Measurements from ENCODE around the gene PALLD. TPM values are rescaled to one million over a fixed set of nuclear protein-coding genes. Genes with fewer than 3 reads are reported as not detected.

The PALLD gene
- total RNA-seq, 1 donor from 2014 or later: 45.6 TPM

DNA sequence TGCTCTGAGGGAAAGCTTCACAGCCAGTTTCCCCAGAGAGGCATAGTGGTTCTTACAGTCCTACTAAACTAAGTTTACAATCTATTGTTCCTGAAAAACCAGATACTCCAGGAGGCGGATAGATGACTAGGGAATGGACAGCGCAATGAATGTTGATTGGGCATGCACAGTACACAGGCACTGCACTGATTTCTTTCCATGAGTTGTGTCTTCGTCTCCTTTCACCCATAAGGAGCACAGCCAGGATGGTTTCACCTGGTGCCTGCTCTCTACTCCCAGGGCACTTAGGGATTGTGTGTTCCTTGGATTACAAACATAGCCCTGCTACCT, 144.9 kb downstream of the PALLD start:
- TF ChIP-seq, protein P1, sequence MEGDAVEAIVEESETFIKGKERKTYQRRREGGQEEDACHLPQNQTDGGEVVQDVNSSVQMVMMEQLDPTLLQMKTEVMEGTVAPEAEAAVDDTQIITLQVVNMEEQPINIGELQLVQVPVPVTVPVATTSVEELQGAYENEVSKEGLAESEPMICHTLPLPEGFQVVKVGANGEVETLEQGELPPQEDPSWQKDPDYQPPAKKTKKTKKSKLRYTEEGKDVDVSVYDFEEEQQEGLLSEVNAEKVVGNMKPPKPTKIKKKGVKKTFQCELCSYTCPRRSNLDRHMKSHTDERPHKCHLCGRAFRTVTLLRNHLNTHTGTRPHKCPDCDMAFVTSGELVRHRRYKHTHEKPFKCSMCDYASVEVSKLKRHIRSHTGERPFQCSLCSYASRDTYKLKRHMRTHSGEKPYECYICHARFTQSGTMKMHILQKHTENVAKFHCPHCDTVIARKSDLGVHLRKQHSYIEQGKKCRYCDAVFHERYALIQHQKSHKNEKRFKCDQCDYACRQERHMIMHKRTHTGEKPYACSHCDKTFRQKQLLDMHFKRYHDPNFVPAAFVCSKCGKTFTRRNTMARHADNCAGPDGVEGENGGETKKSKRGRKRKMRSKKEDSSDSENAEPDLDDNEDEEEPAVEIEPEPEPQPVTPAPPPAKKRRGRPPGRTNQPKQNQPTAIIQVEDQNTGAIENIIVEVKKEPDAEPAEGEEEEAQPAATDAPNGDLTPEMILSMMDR (conservative IDR thresholded peaks at IDR 0.05; ENCODE audit: low read depth, low read length): no peak

DNA sequence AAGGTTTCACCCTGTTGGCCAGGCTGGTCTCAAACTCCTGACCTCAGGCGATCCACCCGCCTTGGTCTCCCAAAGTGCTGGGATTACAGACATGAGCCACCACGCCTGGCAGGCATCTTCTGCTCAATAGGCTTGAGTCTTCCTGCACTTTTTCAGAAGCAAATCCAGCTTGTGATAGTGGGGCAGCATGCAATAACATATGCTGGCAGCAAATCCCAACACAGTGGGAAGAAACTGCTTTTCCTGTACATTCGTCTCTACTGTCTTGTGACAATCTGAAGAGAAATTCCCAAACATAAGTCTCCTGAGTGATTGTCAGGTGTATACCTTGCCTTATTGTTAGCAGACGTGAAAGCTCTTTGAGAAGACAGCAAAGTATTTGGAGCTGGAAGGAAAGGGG, 145.7 kb downstream of the PALLD start:
- TF ChIP-seq, protein P1 (conservative IDR thresholded peaks at IDR 0.05; ENCODE audit: low read depth, low read length): no peak

More for the DNA sequence above, 144.9 kb downstream of the PALLD start:
- DNase-seq (ENCODE audit: low read depth): no peak
- H3K4me3 ChIP-seq (ENCODE audit: low read depth, low read length): no peak overlapping the region

DNA sequence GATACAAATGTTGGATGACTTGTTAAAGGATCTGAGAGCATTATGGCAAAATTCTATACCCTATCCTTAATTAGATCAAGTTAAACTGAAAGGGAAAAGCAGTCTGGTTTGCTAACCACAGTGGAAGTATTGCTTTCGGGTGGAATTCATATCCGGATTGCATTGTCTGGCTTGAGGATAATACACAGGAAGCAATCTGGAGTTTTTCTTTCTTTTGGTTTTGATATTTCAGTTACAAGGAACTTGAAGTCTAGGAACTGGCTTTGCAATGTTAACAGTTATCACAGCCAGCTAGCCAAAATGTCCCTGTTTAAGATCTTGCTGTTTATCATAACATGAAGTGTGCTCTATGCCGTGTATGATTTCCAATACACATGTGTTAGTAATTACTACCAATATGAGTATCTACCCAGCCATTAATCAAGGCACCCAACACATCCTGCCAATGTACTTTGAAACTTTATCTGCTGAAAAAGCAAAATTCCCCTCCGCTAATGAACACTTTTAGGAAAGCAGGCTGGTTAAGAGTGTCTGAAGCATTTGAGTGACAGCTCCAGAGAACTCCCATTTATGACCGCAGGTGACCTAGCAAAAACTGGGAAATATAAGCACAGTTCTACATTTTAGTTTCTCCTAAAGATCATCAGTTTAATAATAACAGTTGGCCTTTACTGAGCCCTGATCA, 146.4 kb downstream of the PALLD start:
- no peak overlapping the region for H3K4me3 ChIP-seq (ENCODE audit: low read depth, low read length)
- DNase-seq (ENCODE audit: low read depth): no peak
- TF ChIP-seq, protein P1 (conservative IDR thresholded peaks at IDR 0.05; ENCODE audit: low read depth, low read length): no peak

More for the DNA sequence above, 145.7 kb downstream of the PALLD start:
- no peak for DNase-seq (ENCODE audit: low read depth)
- H3K4me3 ChIP-seq (ENCODE audit: low read depth, low read length): no peak overlapping the region

DNA sequence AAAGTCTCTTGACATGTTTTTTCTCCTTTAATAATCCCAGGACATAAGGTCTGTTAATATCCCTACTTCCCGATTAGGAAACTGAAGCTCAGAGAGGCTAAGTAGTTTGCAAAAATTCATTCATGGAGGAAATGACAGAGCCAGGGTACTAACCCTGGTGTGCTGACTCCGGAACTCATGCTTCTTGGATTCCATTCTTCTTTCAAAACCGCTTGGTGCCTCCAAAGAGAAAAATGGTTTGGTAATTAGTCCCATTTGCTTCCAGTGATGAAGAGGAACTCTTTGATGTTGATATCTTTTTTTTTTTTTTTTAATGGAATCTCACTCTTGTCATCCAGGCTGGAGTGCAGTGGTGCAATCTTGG, 146.9 kb downstream of the PALLD start:
- TF ChIP-seq, protein P1 (conservative IDR thresholded peaks at IDR 0.05; ENCODE audit: low read depth, low read length): no peak
- DNase-seq (ENCODE audit: low read depth): no peak
- no peak overlapping the region for H3K4me3 ChIP-seq (ENCODE audit: low read depth, low read length)

DNA sequence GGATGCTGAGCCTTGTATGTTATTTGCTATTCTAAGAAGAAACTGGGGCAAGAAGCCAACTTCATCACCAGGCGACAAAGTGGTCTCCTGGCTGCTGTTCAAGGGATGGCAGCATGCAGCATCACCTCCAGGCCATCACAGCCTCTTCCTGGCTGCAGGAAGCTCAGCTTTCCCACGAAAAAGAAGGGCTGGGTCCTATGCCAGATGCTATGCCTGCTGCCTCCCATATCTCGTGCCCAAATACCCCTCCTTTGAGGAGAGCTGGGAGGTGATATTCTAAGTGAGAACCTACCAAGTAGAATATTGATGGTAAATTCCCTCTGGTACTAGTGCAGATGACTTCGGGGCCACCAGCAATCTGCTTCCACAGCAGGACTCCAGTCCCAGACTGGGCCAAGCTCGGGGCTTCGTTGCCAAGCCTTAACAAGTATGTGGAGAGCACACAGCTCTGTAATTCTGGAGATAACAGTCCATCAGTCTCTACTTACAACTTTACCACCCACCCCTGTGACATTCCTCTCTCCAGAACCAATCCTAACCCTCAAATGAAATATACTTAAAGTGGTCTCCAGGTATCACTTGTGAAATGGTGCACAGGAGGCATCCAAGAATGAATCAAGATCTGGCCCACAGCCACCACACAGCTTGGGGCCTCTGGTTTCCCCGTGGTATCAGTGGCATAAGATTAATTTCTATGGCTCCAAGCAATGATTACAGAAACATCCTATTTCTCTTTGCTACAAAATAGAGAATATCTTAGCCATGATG, 149.3 kb downstream of the PALLD start:
- DNase-seq (ENCODE audit: low read depth): no peak
- H3K4me3 ChIP-seq (ENCODE audit: low read depth, low read length): no peak overlapping the region
- TF ChIP-seq, protein P1 (conservative IDR thresholded peaks at IDR 0.05; ENCODE audit: low read depth, low read length): no peak

DNA sequence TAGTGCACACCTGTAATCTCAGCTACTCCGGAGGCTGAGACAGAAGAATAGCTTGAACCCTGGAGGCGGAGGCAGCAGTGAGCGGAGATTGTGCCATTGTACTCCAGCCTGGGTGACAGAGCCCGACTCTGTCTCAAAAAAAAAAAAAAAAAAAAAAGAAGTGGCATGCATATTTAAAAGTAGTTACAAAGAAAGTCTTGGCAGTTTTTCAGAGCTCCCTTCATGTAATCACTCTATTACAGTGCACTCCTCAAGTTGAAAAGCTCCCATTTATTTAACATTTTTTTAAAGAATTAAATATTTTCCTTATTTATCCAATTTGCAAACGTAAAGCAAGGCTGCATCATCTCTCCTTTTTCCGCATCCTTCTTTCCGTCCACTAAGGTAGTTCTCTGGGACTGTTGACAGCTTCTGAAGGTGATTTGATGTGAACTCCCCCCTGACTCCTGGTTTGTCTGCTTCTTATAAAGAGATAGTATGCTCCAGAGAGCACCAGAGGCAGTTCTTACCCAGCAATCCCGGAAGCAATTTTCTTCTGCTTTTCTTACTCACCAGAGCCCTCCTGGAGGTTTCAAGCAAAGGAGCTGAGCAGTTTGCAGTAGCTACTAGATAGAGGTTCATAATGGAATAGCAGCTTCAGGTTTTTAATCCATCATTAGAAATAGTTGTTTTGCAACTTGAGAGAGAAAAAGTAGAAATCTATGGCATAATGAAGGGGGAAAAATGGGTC, 151.0 kb downstream of the PALLD start:
- no peak for DNase-seq (ENCODE audit: low read depth)
- H3K4me3 ChIP-seq (ENCODE audit: low read depth, low read length): no peak overlapping the region
- TF ChIP-seq, protein P1 (conservative IDR thresholded peaks at IDR 0.05; ENCODE audit: low read depth, low read length): no peak

Measured in epithelial cell of proximal tubule (primary cell).